Lung (tissue), 12 donors: Measurements from ENCODE around the gene DNAJA4. TPM values are rescaled to one million over a fixed set of nuclear protein-coding genes. Genes with fewer than 3 reads are reported as not detected.

ENCODE experiments used
- ATAC-seq: fragments of 200-7000 bp; cut with Tn5 transposase; one replicate; pipeline ENCODE4 v1.9.1; 2020; ENCODE audit warnings: moderate number of reproducible peaks; ENCODE audit not compliant: insufficient read depth, low FRiP score
- DNase-seq, 3 donors: peaks; one replicate each; pipeline ENCODE4 v3.0.0-alpha.2; 2013 to 2017
- H3K27ac ChIP-seq, 2 donors: one replicate each; pipeline ENCODE4 v1.5.1; 2013; ENCODE audit warnings: mild to moderate bottlenecking in 2 of 2, moderate library complexity in 2 of 2, control low read depth in 1 of 2, inconsistent platforms in 1 of 2, low read depth in 1 of 2, low read length in 1 of 2
- H3K27me3 ChIP-seq, 3 donors: one replicate each; pipeline ENCODE4 v1.5.1; 2013; ENCODE audit warnings: low read length in 2 of 3; ENCODE audit not compliant: control insufficient read depth in 3 of 3, insufficient read depth in 3 of 3
- H3K36me3 ChIP-seq, 4 donors: one replicate each; pipeline ENCODE4 v1.5.1; 2013; ENCODE audit warnings: low read length in 4 of 4, mild to moderate bottlenecking in 1 of 4, moderate library complexity in 1 of 4; ENCODE audit not compliant: control insufficient read depth in 4 of 4, insufficient read depth in 4 of 4
- H3K4me1 ChIP-seq, 5 donors: one replicate each; pipeline ENCODE4 v1.5.1; 2013; ENCODE audit warnings: low read length in 5 of 5, mild to moderate bottlenecking in 2 of 5, moderate library complexity in 1 of 5; ENCODE audit not compliant: control insufficient read depth in 5 of 5, insufficient read depth in 5 of 5
- H3K4me3 ChIP-seq: one replicate; pipeline ENCODE4 v1.5.1; 2013; ENCODE audit warnings: mild to moderate bottlenecking, control low read depth, moderate library complexity
- H3K9ac ChIP-seq, 2 donors: one replicate each; pipeline ENCODE4 v1.5.1; 2013; ENCODE audit warnings: low read length in 2 of 2, control low read depth in 1 of 2; ENCODE audit not compliant: insufficient read depth in 1 of 2
- H3K9me3 ChIP-seq, 4 donors: one replicate each; pipeline ENCODE4 v1.5.1; 2013; ENCODE audit warnings: low read length in 3 of 4, mild to moderate bottlenecking in 1 of 4, moderate library complexity in 1 of 4; ENCODE audit not compliant: control insufficient read depth in 4 of 4, insufficient read depth in 3 of 4
- WGBS, 2 donors: extraction: QIAGEN DNeasy Blood & Tissue Kit; methylation state at CpG; one replicate each; pipeline ENCODE4 v1.1.7; 2013; 5-methylcytosine and 5-hydroxymethylcytosine counted together
- polyA plus RNA-seq, 2 donors: library from polyadenylated mRNA; stranded (reverse); fragments of 200-250 nt; gene quantifications; one replicate each; pipeline ENCODE4 v1.2.1, GENCODE V29; 2013
- total RNA-seq, 2 donors: library from RNA; depleted of rRNA in 1 of 2; stranded (reverse); fragments of >200 nt in 1 of 2; gene quantifications; one replicate each; pipeline ENCODE4 v1.2.1, GENCODE V29; 2014 to 2021
- TF ChIP-seq, protein P1 (sequence below): IDR thresholded peaks from 2 replicates; pipeline ENCODE4 v1.5.1; 2012; ENCODE audit warnings: mild to moderate bottlenecking; ENCODE audit errors: control extremely low read depth, extremely low read depth
- donor health status: control.
- donor health status: control.
- donor health status: Bipolar disorder and iron deficiency.
- donor health status: healthy.
- donor health status: DM: yes; HTN: yes; CAD: no.

DNAJA4 gene
- total and polyA plus RNA-seq, 4 donors: 19.3 to 74.6 (median 33.9) TPM

DNA sequence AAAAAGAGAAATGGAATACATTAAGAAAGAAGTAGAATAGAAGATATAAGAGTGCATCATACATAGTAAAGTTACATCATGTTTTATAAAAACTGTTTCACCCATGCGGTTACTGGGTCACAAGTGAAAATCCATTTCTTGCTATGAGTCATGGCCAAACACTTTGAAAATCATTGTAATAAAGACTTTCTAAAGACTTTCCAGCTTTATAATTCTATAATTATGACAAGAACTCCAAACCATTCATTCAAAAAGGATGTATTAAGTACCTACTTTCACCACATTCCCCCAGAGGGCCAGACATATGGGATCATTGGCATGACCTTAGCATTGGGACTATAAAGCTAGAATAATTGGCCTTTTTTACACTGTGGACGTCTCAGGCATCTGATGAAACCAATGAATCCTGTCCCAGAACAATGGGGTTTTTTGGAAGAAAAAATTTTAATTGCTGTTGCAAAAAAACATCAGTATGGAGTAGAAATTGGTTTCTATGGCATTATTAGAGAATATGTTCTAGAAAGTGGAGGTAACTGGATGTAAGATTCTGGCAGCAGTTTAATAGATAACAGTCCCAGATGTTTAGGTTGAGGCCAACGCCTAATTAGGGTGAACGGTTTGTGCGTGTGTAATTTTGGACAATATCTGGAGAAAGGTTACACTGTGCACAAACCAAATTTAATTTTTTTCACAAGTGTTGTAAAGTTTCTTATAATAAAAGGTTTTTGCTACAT, 38.4 kb downstream of the DNAJA4 start:
- WGBS, 2 donors: 76 to 77% methylated on average over 5 of the region's 5 CpGs
- Histone ChIP-seq H3K4me3 (no peak overlapping the region), H3K27ac (no peak overlapping the region), H3K9ac (no peak overlapping the region), H3K27me3 (peaks cover 0 to 9% (median 2%) of the 10 kb centered on the region in 3 donors), H3K9me3 (no peaks in the 10 kb centered on the region), H3K36me3 (no peaks in the 10 kb centered on the region), H3K4me1 (peaks cover 0 to 13% (median 3%) of the 10 kb centered on the region in 5 donors)
- ATAC-seq (no peak), DNase-seq (no peak)
- TF ChIP-seq, protein P1, sequence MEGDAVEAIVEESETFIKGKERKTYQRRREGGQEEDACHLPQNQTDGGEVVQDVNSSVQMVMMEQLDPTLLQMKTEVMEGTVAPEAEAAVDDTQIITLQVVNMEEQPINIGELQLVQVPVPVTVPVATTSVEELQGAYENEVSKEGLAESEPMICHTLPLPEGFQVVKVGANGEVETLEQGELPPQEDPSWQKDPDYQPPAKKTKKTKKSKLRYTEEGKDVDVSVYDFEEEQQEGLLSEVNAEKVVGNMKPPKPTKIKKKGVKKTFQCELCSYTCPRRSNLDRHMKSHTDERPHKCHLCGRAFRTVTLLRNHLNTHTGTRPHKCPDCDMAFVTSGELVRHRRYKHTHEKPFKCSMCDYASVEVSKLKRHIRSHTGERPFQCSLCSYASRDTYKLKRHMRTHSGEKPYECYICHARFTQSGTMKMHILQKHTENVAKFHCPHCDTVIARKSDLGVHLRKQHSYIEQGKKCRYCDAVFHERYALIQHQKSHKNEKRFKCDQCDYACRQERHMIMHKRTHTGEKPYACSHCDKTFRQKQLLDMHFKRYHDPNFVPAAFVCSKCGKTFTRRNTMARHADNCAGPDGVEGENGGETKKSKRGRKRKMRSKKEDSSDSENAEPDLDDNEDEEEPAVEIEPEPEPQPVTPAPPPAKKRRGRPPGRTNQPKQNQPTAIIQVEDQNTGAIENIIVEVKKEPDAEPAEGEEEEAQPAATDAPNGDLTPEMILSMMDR: no peak

DNA sequence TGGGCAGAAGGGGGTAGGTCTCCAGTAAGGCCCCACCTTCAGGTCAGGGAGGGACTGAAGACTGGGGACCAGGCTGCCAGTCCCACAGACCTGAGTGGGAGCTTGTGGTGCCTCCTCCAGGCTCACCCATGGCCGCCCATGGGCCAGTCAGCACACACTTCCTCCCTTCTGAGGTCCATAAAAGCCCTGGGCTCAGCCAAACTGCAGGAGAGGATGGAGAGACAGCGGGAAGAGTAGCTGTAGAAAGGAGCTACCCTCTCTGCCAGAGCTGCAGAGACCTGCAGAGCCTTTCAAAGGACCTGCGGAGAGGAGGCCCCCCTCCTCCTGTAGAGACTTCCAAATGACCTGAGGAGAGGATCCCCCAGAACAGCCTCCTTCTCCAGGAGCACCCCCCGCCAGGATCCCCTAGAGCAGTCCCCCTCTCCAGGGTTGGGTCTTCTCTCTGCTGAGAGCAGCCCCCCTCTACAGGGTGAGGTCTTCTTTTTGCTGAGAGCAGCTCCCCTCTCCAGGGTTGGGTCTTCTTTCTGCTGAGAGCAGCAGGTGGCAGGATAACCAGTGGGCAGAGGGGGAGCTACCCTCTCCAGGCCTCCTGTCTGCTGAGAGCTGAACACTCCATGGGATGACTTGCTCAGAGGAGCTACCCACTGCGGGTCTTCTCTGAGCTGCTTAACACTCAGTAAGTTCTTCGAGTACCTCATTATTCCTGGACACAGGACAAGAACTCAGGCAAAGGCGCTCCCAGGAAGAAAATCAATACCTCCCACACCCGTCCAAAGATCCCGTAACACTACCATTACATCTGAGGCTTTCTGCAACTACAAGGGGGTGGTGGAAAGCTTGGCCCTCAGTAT, 40.1 kb downstream of the DNAJA4 start:
- 90 to 94% methylated on average over 9 of the region's 9 CpGs for WGBS, 2 donors
- no peaks in the 10 kb centered on the region for H3K9me3 ChIP-seq
- no peak overlapping the region for H3K4me3 ChIP-seq
- no peak for DNase-seq
- no peaks in the 10 kb centered on the region for H3K36me3 ChIP-seq
- H3K27ac ChIP-seq: no peak overlapping the region
- H3K9ac ChIP-seq: no peak overlapping the region
- ATAC-seq: no peak
- peaks cover 0 to 7% (median 0%) of the 10 kb centered on the region in 5 donors for H3K4me1 ChIP-seq
- TF ChIP-seq, protein P1: no peak
- H3K27me3 ChIP-seq: peaks cover 0 to 11% (median 2%) of the 10 kb centered on the region in 3 donors

DNA sequence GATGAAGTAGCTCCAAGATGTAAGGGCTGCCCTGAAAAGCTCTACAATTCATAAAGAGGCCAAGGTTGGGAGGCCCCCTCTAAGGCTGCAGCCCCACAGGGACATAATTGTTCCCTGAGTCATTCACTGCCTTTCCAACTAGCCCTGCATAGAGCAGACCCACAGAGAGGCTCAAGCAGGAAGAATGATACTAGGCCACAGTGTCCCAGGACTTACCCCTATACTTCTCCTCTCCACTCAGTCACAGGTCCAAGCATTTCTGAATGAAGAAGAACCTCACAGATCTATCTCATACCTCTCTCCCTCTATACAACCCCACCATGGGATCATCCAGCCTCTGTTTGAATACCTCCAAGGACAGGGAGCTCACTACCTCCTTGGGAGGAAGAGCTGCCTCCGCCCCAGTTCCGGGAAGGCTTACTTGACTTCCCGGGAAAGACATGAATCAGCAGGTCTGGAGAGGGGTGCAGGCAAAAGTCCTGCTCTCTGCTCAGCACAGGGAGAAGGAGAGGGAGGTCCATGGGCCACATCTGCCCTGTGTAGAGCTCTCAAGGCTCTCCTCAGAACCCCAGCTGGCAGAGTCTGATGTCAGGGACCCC, 41.9 kb downstream of the DNAJA4 start:
- no peaks in the 10 kb centered on the region for H3K36me3 ChIP-seq
- TF ChIP-seq, protein P1: no peak
- no peak overlapping the region for H3K4me3 ChIP-seq
- ATAC-seq: no peak
- H3K27me3 ChIP-seq: peaks cover 0 to 11% (median 2%) of the 10 kb centered on the region in 3 donors
- H3K27ac ChIP-seq: no peak overlapping the region
- H3K9ac ChIP-seq: no peak overlapping the region
- DNase-seq: no peak
- H3K9me3 ChIP-seq: no peaks in the 10 kb centered on the region
- H3K4me1 ChIP-seq: peaks cover 0 to 3% (median 0%) of the 10 kb centered on the region in 5 donors
- 75 to 90% methylated on average over 3 of the region's 3 CpGs for WGBS, 2 donors
